Measurements from ENCODE around the gene IL20RA. TPM values are rescaled to one million over a fixed set of nuclear protein-coding genes. Genes with fewer than 3 reads are reported as not detected.

Gene IL20RA, protein sequence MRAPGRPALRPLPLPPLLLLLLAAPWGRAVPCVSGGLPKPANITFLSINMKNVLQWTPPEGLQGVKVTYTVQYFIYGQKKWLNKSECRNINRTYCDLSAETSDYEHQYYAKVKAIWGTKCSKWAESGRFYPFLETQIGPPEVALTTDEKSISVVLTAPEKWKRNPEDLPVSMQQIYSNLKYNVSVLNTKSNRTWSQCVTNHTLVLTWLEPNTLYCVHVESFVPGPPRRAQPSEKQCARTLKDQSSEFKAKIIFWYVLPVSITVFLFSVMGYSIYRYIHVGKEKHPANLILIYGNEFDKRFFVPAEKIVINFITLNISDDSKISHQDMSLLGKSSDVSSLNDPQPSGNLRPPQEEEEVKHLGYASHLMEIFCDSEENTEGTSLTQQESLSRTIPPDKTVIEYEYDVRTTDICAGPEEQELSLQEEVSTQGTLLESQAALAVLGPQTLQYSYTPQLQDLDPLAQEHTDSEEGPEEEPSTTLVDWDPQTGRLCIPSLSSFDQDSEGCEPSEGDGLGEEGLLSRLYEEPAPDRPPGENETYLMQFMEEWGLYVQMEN
- not detected for total RNA-seq

- H3K4me1 Mint-ChIP-seq (ENCODE audit: low read depth) = peaks cover 4% of the 10 kb centered on the region
- intact Hi-C loops (cut with micrococcal nuclease) = no loop called here
- POLR2A ChIA-PET = no interaction called here
- H3K27ac Mint-ChIP-seq = no peak within 1 kb of the TSS
- peaks cover 64% of the 10 kb centered on the region for H3K27me3 Mint-ChIP-seq
- no peaks in the 10 kb centered on the region for H3K36me3 Mint-ChIP-seq (ENCODE audit: low read depth)
- ATAC-seq (peak; percentile 17), DNase-seq (no peak)
- CTCF ChIA-PET = interaction anchor here (1.5 to 1.6 kb wide), 2 partner anchors 18 to 50 kb away, joined by 4 to 6 read pairs; no protein-coding TSS in a partner anchor
- no peak for TF ChIP-seq CTCF (IDR thresholded peaks at IDR 0.05)
- peak within 1 kb of the TSS; percentile 65 for H3K4me3 Mint-ChIP-seq
- no peaks in the 10 kb centered on the region for H3K9me3 Mint-ChIP-seq
Measured at GRCh38 chr6:137044366-137045221, at the start of gene IL20RA. Gene IL20RA, minus strand, starts transcription at chr6:137044965. Its CDS starts 237 bp downstream, at chr6:137044728.

DNA sequence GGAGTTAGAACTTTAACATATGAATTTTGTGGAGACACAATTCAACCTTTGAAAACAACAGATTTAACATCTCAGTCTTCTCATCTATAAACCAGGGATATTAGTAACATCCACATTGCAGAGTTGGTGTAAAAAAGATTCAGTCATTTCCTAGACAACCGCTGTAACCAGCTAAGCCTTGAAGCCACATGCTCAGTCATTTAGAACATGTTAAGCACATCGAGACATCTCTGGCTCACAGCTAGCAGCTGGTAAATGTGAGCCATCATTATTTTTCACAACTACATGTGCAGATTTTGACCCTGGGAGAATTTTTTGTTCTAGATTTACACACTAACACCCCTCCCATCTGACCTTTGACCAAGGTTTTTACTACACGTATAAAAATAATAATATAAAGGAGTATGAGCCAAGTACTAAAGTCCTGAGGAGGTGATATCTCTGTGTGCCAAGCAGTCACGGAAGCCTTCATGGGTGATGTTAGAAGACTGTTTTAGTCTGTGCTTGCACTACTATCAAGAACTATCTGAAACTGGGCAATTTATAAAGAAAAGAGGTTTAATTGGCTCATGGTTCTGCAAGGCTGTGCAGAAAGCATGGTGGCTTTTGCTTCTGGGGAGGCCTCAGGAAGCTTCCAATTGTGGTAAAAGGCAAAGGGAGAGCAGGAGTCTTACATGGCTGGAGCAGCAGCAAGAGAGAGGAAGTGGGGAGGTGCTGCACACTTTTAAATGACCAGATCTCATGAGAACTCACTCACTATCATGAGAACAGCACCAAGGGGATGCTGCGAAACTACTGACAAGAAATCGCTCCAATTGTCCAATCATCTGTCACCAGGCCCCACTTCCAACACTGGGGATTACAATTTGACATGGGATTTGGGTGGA lies 48.7 kb upstream of the IL20RA start:
- peaks cover 3% of the 10 kb centered on the region for H3K27me3 Mint-ChIP-seq
- H3K36me3 Mint-ChIP-seq (ENCODE audit: low read depth) = no peaks in the 10 kb centered on the region
- TF ChIP-seq CTCF (IDR thresholded peaks at IDR 0.05) = no peak
- ChIA-PET POLR2A (interaction anchor here (0.7 kb wide), 1 partner anchor 127 kb away, joined by 3 read pairs; no protein-coding TSS in a partner anchor), CTCF (interaction anchor here (0.6 to 4.5 kb wide), 39 partner anchors 8 to 516 kb away, joined by 3 to 49 read pairs (median 4); no protein-coding TSS in a partner anchor)
- H3K9me3 Mint-ChIP-seq = no peaks in the 10 kb centered on the region
- peaks cover 20% of the 10 kb centered on the region for H3K4me1 Mint-ChIP-seq (ENCODE audit: low read depth)
- intact Hi-C loops (cut with micrococcal nuclease) = loop anchor here (1.0 to 10.0 kb wide), 2 partner anchors 221 to 541 kb away; no protein-coding TSS in a partner anchor
- H3K27ac Mint-ChIP-seq = no peak overlapping the region
- ATAC-seq (no peak), DNase-seq (no peak)
- no peak overlapping the region for H3K4me3 Mint-ChIP-seq

DNA sequence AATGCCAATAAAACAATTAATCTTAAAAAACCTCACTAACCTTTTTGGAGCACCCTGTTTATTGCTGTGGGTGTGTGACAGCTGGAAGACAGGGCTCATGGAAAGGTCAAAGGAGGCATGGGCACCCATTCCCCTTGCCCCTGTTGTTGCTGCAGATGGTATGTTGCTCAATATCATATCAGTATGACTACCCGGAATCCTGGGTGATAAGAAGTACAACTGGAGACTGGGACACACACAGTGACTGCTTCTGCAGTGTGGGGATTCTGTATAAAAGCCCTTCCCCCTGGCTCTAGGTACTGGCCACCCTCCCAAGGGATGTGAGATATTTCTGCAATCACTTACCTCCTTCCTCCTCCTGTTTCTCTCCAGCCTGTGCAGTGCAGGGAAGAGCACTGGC lies 47.3 kb upstream of the IL20RA start:
- no peaks in the 10 kb centered on the region for H3K36me3 Mint-ChIP-seq (ENCODE audit: low read depth)
- H3K4me3 Mint-ChIP-seq = no peak overlapping the region
- H3K27me3 Mint-ChIP-seq = peaks cover 3% of the 10 kb centered on the region
- ATAC-seq (no peak), DNase-seq (no peak)
- intact Hi-C loops (cut with micrococcal nuclease) = loop anchor here (10.0 kb wide), 1 partner anchor 543 kb away; no protein-coding TSS in a partner anchor
- peaks cover 20% of the 10 kb centered on the region for H3K4me1 Mint-ChIP-seq (ENCODE audit: low read depth)
- no peak overlapping the region for H3K27ac Mint-ChIP-seq
- no peaks in the 10 kb centered on the region for H3K9me3 Mint-ChIP-seq
- no peak for TF ChIP-seq CTCF (IDR thresholded peaks at IDR 0.05)
- ChIA-PET CTCF (no interaction called here), POLR2A (no interaction called here)

GRCh38 chr6:137089305-137089704 lies 44.5 kb upstream of the IL20RA start:
- no peak for ATAC-seq
- Mint-ChIP-seq H3K4me1 (ENCODE audit: low read depth) (peaks cover 5% of the 10 kb centered on the region), H3K27ac (no peak overlapping the region), H3K4me3 (no peak overlapping the region), H3K36me3 (ENCODE audit: low read depth) (no peaks in the 10 kb centered on the region), H3K9me3 (no peaks in the 10 kb centered on the region), H3K27me3 (peaks cover 6% of the 10 kb centered on the region)
- ChIA-PET POLR2A (interaction anchor here (1.3 kb wide), 1 partner anchor 11 kb away, joined by 5 read pairs; no protein-coding TSS in a partner anchor), CTCF (interaction anchor here (0.8 to 2.4 kb wide), 4 partner anchors 8 to 445 kb away, joined by 3 to 9 read pairs (median 4); no protein-coding TSS in a partner anchor)
- no peak for TF ChIP-seq CTCF (IDR thresholded peaks at IDR 0.05)
- DNase-seq = no peak
- intact Hi-C loops (cut with micrococcal nuclease) = no loop called here

Data from activated CD8-positive, alpha-beta T cell treated with anti-CD3 and anti-CD28 coated beads for 36 hours (primary cell).